ENCODE data around the gene SLC22A17. TPM values are rescaled to one million over a fixed set of nuclear protein-coding genes. Genes with fewer than 3 reads are reported as not detected.
"Not testable (repeated sequence)": the region's sequence is repeated elsewhere in the genome, so short reads cannot be mapped to it uniquely, and the experiment has no call there.

SLC22A17 gene
- 4.3 and 7.3 TPM in 2 replicates for total RNA-seq

- no peak for DNase-seq (ENCODE audit: low read depth)
Observed at GRCh38 chr14:23352506-23353432, at the start of gene SLC22A17. SLC22A17 (minus strand) TSS chr14:23352887.

GRCh38 chr14:23401291-23401690 lies 48.6 kb upstream of the SLC22A17 start:
- TF ChIP-seq CTCF (conservative IDR thresholded peaks at IDR 0.05; ENCODE audit: low read depth, low read length): no peak
- no peak overlapping the region for H3K4me3 ChIP-seq (ENCODE audit: low read depth, low read length)
- DNase-seq (ENCODE audit: low read depth): no peak

More at GRCh38 chr14:23352506-23353432, at the start of gene SLC22A17:
- peak within 1 kb of the TSS; percentile 64 for H3K4me3 ChIP-seq (ENCODE audit: low read depth, low read length)
- no peak for TF ChIP-seq CTCF (conservative IDR thresholded peaks at IDR 0.05; ENCODE audit: low read depth, low read length)

GRCh38 chr14:23400496-23401149 lies 47.9 kb upstream of the SLC22A17 start:
- DNase-seq (ENCODE audit: low read depth); H3K4me3 ChIP-seq (ENCODE audit: low read depth, low read length): not testable (repeated sequence)

GRCh38 chr14:23399591-23399990 lies 46.9 kb upstream of the SLC22A17 start:
- TF ChIP-seq CTCF (conservative IDR thresholded peaks at IDR 0.05; ENCODE audit: low read depth, low read length): no peak
- no peak for DNase-seq (ENCODE audit: low read depth)
- no peak overlapping the region for H3K4me3 ChIP-seq (ENCODE audit: low read depth, low read length)

- no peak overlapping the region for H3K4me3 ChIP-seq (ENCODE audit: low read depth, low read length)
- no peak for DNase-seq (ENCODE audit: low read depth)
- TF ChIP-seq CTCF (conservative IDR thresholded peaks at IDR 0.05; ENCODE audit: low read depth, low read length): no peak
Observed at GRCh38 chr14:23399136-23399535, 46.4 kb upstream of the SLC22A17 start.

GRCh38 chr14:23398348-23398747 lies 45.7 kb upstream of the SLC22A17 start:
- no peak overlapping the region for H3K4me3 ChIP-seq (ENCODE audit: low read depth, low read length)
- no peak for DNase-seq (ENCODE audit: low read depth)
- no peak for TF ChIP-seq CTCF (conservative IDR thresholded peaks at IDR 0.05; ENCODE audit: low read depth, low read length)

- no peak for DNase-seq (ENCODE audit: low read depth)
- no peak overlapping the region for H3K4me3 ChIP-seq (ENCODE audit: low read depth, low read length)
- no peak for TF ChIP-seq CTCF (conservative IDR thresholded peaks at IDR 0.05; ENCODE audit: low read depth, low read length)
Observed at GRCh38 chr14:23396781-23397407, 44.2 kb upstream of the SLC22A17 start.

Data from epithelial cell of proximal tubule (primary cell).